PC-9 (cell line): ENCODE measurements around the gene HIVEP2.

Experiments used
- EZH2 ChIP-seq: fragments of 200-600 bp; sonication (generic); IDR thresholded peaks from 2 replicates; pipeline ENCODE4 v1.8.0; 2017; ENCODE audit warnings: antibody characterized with exemption, low read depth
- TF ChIP-seq, protein P1 (sequence below): fragments of 200-600 bp; sonication (generic); conservative IDR thresholded peaks from 2 replicates; pipeline ENCODE4 v1.6.1; 2017; ENCODE audit warnings: mixed run types, antibody characterized with exemption, mild to moderate bottlenecking, moderate library complexity

DNA sequence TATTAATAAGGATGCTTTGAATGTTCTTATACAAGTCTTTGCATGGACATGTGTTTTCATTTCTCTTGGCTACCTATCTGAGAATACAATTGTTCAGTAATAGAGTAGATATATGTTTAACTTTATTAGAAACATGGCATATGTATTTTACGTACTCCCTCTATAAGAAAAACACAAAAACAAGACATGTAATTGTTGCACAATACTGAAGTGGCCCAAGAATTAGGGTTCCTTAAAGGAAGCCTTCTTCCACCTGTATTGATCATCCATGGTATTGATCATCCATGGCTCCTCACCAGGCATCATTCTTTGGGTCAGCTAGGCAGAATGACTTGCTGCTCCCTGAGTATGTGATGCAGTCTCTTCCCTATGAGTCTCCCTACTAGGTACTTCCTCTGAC lies 20.2 kb upstream of the HIVEP2 start:
- TF ChIP-seq, protein P1, sequence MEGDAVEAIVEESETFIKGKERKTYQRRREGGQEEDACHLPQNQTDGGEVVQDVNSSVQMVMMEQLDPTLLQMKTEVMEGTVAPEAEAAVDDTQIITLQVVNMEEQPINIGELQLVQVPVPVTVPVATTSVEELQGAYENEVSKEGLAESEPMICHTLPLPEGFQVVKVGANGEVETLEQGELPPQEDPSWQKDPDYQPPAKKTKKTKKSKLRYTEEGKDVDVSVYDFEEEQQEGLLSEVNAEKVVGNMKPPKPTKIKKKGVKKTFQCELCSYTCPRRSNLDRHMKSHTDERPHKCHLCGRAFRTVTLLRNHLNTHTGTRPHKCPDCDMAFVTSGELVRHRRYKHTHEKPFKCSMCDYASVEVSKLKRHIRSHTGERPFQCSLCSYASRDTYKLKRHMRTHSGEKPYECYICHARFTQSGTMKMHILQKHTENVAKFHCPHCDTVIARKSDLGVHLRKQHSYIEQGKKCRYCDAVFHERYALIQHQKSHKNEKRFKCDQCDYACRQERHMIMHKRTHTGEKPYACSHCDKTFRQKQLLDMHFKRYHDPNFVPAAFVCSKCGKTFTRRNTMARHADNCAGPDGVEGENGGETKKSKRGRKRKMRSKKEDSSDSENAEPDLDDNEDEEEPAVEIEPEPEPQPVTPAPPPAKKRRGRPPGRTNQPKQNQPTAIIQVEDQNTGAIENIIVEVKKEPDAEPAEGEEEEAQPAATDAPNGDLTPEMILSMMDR = no peak
- TF ChIP-seq EZH2 = no peak
